Measurements from ENCODE around the gene CHM.

GRCh38 chrX:86012188-86012587 lies 35.2 kb downstream of the CHM start:
- TF ChIP-seq ATF1 (CRISPR knock-in tag; IDR thresholded peaks at IDR 0.05) = no peak
- TF ChIP-seq NR2C2 (CRISPR knock-in tag; IDR thresholded peaks at IDR 0.05) = no peak
- no peak for TF ChIP-seq IRF2 (CRISPR knock-in tag; IDR thresholded peaks at IDR 0.05; ENCODE audit: borderline replicate concordance, low read depth)
- TF ChIP-seq CTCF (IDR thresholded peaks at IDR 0.05) = no peak
- no peak for TF ChIP-seq E2F4 (CRISPR knock-in tag; IDR thresholded peaks at IDR 0.05; ENCODE audit: borderline replicate concordance, low read depth)
- TF ChIP-seq ZNF121 (CRISPR knock-in tag; IDR thresholded peaks at IDR 0.05) = no peak
- no peak for TF ChIP-seq MAX (CRISPR knock-in tag; IDR thresholded peaks at IDR 0.05)
- TF ChIP-seq NFYB (CRISPR knock-in tag; conservative IDR thresholded peaks at IDR 0.05; ENCODE audit: low read depth) = no peak
- no peak for TF ChIP-seq STAT6 (CRISPR knock-in tag; conservative IDR thresholded peaks at IDR 0.05; ENCODE audit: low read depth)
- TF ChIP-seq PRDM15 (CRISPR knock-in tag; IDR thresholded peaks at IDR 0.05) = no peak
- no peak for TF ChIP-seq PREB (CRISPR knock-in tag; IDR thresholded peaks at IDR 0.05; ENCODE audit: borderline replicate concordance)

Measured in WTC11 (cell line).